HG03520 (cell line): ENCODE results near the gene PHKA2.
"Not testable (repeated sequence)": the region's sequence is repeated elsewhere in the genome, so short reads cannot be mapped to it uniquely, and the experiment has no call there.

Experiments
- ATAC-seq: cut with Tn5 transposase; IDR thresholded peaks from one replicate; pipeline ENCODE4 v1.9.1; 2021; ENCODE audit warnings: mild to moderate bottlenecking, moderate library complexity; ENCODE audit not compliant: unreplicated experiment

Gene PHKA2

GRCh38 chrX:18983666-18984380 lies at the start of gene PHKA2:
Gene PHKA2 (minus strand): TSS chrX:18984114. CDS start chrX:18983932, 182 bp downstream.
- ATAC-seq = peak; percentile 32

- ATAC-seq = no peak
These were observed 46.9 kb upstream of the PHKA2 start for GRCh38 chrX:19030805-19031204.

GRCh38 chrX:19028560-19028959 lies 44.6 kb upstream of the PHKA2 start:
- ATAC-seq = no peak

- ATAC-seq = no peak
These were observed 40.5 kb upstream of the PHKA2 start for GRCh38 chrX:19024366-19024765.

DNA sequence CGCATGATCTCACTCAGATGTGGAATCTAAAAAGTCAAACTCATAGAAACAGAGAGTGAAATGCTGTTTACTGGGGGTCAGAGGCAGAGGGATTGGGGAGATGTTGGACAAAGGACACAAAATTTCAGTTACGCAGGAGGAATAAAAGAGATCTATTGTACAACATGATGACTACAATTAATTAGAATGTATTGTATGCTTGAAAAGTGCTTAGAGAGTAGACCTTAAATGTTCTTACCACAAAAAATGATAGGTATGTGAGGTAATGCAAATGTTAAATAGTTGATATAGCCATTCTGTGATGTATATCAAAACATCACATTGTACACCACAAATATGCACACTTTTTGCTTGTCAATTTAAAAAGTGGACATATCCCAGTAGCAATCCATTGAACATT lies 36.1 kb upstream of the PHKA2 start:
- ATAC-seq = no peak

GRCh38 chrX:19017271-19017670 lies 33.4 kb upstream of the PHKA2 start:
- ATAC-seq = no peak

DNA sequence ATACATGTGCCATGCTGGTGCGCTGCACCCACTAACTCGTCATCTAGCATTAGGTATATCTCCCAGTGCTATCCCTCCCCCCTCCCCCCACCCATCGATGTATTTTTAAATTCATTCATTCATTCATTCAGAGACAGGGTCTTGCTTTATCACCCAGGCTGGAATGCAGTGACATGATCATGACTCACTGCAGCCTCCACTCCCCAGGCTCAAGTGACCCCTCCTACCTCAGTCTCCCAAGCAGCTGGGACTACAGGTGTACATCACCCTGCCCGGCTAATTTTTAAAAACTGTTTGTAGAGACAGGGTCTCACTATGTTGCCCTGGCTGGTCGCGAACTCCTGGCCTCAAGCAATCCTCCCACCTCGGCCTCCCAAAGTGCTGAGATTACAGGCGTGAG lies 32.7 kb upstream of the PHKA2 start:
- ATAC-seq = not testable (repeated sequence)

- ATAC-seq = no peak
These were observed 24.0 kb upstream of the PHKA2 start for GRCh38 chrX:19007868-19008267.

- ATAC-seq = no peak
These were observed 23.1 kb upstream of the PHKA2 start for GRCh38 chrX:19007011-19007410.

DNA sequence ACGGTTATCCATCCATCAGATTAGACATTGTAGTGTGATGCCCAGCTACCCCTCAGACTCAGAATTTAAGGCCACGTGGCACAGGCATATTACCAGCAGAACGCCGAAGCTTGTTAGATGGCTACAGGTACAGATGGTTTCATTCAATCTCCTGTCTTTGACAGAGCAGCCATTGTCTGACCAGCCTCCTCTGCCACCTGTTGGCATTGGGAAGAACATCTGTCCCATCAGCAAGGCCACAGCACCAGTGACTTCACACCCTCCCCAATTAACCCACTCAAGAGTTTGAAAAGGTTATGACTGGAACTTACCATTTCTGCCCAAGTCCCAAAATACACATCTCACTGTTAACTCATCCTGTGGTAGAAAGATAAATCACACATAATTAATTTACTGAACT lies 22.0 kb upstream of the PHKA2 start:
- no peak for ATAC-seq

DNA sequence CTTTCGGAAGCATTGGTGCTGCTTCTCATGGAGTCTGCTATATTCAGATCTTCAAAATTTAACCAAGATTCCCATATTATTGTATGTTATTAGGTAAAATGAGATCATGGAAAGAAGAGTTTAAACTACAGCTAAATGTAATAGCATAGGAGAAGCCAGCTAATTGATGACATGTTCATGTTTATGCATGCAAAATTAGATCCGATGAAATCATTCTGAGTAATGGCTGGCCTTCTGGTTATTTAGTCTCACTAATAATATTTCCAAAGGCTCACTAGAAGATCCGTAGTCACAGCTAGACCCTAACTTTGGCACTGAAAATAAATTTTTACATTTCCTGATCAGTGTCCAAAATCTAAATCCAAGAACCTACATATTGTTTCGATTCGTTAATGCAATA lies 19.8 kb upstream of the PHKA2 start:
- no peak for ATAC-seq

GRCh38 chrX:18998653-18999052 lies 14.7 kb upstream of the PHKA2 start:
- ATAC-seq = no peak

DNA sequence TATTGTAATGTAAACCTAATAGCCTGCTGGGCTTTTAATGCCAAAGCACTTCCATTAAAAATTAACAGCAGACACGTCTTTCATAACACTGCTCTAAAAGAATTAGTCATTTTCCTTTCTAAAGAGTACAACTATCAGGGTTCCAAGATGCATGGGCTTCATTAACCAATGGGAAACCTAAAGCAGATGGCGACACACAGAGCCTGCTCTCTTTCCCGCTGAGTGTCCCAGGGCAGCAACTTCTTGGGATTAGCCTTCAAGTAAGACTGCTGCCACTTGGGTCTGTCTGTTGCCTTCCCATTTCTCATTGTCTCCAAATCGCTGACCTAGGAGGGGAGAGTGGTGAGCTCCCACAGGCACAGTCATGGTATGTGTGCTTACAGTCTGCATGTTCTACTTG lies 14.0 kb upstream of the PHKA2 start:
- no peak for ATAC-seq

DNA sequence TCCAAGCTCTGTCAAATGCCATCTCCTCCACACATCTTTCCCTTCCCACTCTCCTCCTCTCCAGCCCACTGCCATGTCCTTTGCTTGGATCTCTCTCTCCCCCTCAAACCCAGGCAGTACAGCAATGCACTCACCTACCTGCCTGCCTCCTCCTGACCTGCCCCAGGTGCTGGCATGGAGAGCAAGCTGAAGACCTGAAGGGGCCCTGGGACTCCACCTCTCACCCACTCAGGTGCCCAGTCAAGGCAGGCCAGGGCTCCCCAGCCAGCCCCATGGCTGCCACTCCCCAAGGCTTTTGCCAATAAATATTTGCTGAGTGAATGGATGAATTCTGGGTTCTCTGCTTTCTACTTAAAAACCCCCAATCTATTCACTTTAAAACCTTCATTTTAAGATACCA lies 12.6 kb upstream of the PHKA2 start:
- ATAC-seq = no peak

GRCh38 chrX:18995221-18995620 lies 11.3 kb upstream of the PHKA2 start:
- ATAC-seq = no peak

GRCh38 chrX:18994713-18995112 lies 10.8 kb upstream of the PHKA2 start:
- no peak for ATAC-seq

GRCh38 chrX:18992829-18993228 lies 8.9 kb upstream of the PHKA2 start:
- no peak for ATAC-seq

DNA sequence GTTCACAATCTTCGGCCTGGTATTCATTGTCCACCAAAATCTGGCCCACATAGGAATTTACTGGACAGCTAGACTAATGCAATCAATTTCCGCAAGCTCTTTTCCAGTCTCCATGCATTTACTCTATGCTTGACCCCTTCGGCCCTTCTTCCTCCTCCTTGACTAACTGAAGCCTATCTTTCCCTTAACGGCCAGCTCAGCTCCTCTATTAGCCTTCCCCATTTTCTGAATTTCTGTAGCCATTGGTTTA lies 1.2 kb upstream of the PHKA2 start:
- ATAC-seq = no peak

DNA sequence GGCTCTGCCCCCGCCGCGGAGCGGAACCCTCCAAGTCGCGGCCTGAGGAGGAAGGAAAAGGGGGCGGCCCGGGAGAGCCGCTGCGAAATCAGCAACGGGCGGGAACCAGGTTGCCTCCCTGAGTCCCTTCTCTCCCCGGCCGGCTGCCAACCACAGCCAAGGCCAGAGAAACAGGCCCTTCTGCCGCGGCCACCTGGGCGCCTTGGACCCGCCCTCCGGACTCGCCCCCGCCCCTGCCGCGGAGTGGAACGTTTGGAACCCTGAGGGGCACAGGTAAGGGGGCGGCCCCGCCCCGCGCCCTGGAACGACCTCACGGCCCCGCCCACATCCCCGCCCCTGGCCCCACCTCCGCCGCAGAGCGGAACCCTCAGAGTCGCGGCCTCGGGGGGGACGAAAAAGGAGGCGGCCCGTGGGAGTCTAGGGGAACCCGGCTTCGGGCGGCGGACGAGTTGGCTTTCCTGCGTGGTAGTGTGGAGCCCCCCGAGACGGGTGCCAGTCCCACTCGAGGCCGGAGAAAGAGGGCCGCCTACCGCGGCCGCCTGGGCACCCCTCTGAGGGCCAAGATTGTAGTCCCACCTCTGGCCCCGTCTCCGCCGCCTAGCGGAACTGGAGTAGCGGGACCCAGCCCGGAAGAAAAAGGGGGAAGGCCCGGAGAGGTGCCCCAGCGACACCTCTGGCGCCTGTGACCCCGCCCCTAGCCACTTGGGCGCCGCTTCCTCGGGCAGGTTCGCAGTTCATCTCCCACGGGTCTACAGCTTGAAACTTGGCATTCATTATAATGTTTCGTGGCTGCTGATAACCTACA lies 669 bp upstream of the PHKA2 start:
- ATAC-seq = peak; percentile 78

DNA sequence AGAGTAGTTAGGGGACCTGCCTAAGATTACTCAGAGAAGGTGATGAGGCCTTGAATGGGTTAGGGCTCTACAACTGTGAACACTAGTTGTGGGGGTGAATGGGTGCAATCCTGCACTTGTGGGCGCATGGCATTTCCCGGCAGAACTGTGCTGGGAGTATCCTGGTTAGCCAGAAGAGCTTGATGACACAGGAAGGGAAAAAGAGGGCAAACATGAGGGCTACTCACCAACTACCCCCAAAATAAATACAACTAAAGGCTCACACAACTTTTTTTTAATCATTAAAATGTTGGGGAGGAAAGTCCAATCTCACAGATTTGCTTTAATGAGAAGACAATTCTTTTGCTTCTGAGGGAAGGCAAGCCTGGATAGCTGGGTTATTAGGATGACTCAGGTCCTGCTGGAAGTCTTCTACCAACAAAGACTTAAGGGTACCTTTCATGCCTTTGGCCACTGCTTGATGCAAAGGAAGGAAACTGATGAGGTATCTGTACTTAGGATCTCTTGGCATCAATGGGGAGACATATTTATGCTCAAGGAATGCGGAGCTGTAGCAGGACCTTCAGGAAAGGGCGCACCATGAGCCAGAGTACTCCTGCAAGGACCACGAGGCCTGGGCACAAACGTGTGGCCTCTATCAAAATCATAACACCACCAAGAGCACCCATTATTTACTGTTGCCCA lies 2.6 kb downstream of the PHKA2 start:
- no peak for ATAC-seq

- not testable (repeated sequence) for ATAC-seq
These were observed 3.7 kb downstream of the PHKA2 start for GRCh38 chrX:18980262-18980661.

- ATAC-seq = no peak
These were observed 8.9 kb downstream of the PHKA2 start for GRCh38 chrX:18974993-18975392.
